ENCODE results near the gene RTN4R. TPM values are rescaled to one million over a fixed set of nuclear protein-coding genes. Genes with fewer than 3 reads are reported as not detected.

Gene RTN4R
- total RNA-seq, 1 experiment from 2014 or later: 11.1 TPM

GRCh38 chr22:20247010-20247505 is 21.1 kb downstream of the RTN4R start:
- Histone ChIP-seq H3K27me3 (replicated peaks; ENCODE audit: control insufficient read depth, insufficient read depth, low read length) (no peaks in the 10 kb centered on the region), H3K36me3 (ENCODE audit: control insufficient read depth, insufficient read depth, low read length) (no peaks in the 10 kb centered on the region), H3K4me1 (0 out of 2 replicates have a peak, but pooled peaks cover 4% of the 10 kb centered on the region), H3K9me3 (no peaks in the 10 kb centered on the region), H3K4me3 (ENCODE audit: low read depth, low read length) (no peak overlapping the region)
- intact Hi-C loops (cut with micrococcal nuclease; ENCODE audit: unreplicated experiment): no loop called here
- CTCF ChIA-PET: interaction anchor here (0.9 to 2.0 kb wide), 2 partner anchors 8 to 90 kb away, joined by 3 to 6 read pairs; no protein-coding TSS in a partner anchor
- no peaks in the 10 kb centered on the region for H3K27me3 Mint-ChIP-seq (ENCODE audit: insufficient read depth, unreplicated experiment)
- BruUV-seq (replicated peaks): no TSS peak
- TF ChIP-seq, protein P1, sequence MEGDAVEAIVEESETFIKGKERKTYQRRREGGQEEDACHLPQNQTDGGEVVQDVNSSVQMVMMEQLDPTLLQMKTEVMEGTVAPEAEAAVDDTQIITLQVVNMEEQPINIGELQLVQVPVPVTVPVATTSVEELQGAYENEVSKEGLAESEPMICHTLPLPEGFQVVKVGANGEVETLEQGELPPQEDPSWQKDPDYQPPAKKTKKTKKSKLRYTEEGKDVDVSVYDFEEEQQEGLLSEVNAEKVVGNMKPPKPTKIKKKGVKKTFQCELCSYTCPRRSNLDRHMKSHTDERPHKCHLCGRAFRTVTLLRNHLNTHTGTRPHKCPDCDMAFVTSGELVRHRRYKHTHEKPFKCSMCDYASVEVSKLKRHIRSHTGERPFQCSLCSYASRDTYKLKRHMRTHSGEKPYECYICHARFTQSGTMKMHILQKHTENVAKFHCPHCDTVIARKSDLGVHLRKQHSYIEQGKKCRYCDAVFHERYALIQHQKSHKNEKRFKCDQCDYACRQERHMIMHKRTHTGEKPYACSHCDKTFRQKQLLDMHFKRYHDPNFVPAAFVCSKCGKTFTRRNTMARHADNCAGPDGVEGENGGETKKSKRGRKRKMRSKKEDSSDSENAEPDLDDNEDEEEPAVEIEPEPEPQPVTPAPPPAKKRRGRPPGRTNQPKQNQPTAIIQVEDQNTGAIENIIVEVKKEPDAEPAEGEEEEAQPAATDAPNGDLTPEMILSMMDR (IDR thresholded peaks at IDR 0.05; ENCODE audit: insufficient read depth in 1 of 2, low read depth in 1 of 2, low read length in 1 of 2, severe bottlenecking in 1 of 2, unreplicated experiment in 1 of 2): no peak
- no peak overlapping the region for H3K4me3 Mint-ChIP-seq (ENCODE audit: unreplicated experiment)
- DNase-seq: no peak
- H3K27ac Mint-ChIP-seq (ENCODE audit: unreplicated experiment): no peak overlapping the region
- POLR2A ChIA-PET: no interaction called here
- H3K9me3 Mint-ChIP-seq (ENCODE audit: unreplicated experiment): no peaks in the 10 kb centered on the region
- no peaks in the 10 kb centered on the region for H3K4me1 Mint-ChIP-seq (ENCODE audit: low read depth, unreplicated experiment)
- no peaks in the 10 kb centered on the region for H3K36me3 Mint-ChIP-seq (ENCODE audit: insufficient read depth, unreplicated experiment)

- Histone ChIP-seq H3K4me1 (0 out of 2 replicates have a peak, but pooled peaks cover 4% of the 10 kb centered on the region), H3K9me3 (no peaks in the 10 kb centered on the region), H3K36me3 (ENCODE audit: control insufficient read depth, insufficient read depth, low read length) (no peaks in the 10 kb centered on the region), H3K27me3 (replicated peaks; ENCODE audit: control insufficient read depth, insufficient read depth, low read length) (no peaks in the 10 kb centered on the region), H3K4me3 (ENCODE audit: low read depth, low read length) (no peak overlapping the region)
- Mint-ChIP-seq H3K4me3 (ENCODE audit: unreplicated experiment) (no peak overlapping the region), H3K4me1 (ENCODE audit: low read depth, unreplicated experiment) (no peaks in the 10 kb centered on the region), H3K27me3 (ENCODE audit: insufficient read depth, unreplicated experiment) (no peaks in the 10 kb centered on the region), H3K27ac (ENCODE audit: unreplicated experiment) (no peak overlapping the region), H3K36me3 (ENCODE audit: insufficient read depth, unreplicated experiment) (no peaks in the 10 kb centered on the region), H3K9me3 (ENCODE audit: unreplicated experiment) (no peaks in the 10 kb centered on the region)
- BruUV-seq (replicated peaks): no TSS peak
- POLR2A ChIA-PET: no interaction called here
- CTCF ChIA-PET: interaction anchor here (0.9 to 2.0 kb wide), 3 partner anchors 8 to 89 kb away, joined by 3 to 6 read pairs (median 4); no protein-coding TSS in a partner anchor
- TF ChIP-seq, protein P1 (IDR thresholded peaks at IDR 0.05; ENCODE audit: insufficient read depth in 1 of 2, low read depth in 1 of 2, low read length in 1 of 2, severe bottlenecking in 1 of 2, unreplicated experiment in 1 of 2): no peak
- DNase-seq: no peak
- intact Hi-C loops (cut with micrococcal nuclease; ENCODE audit: unreplicated experiment): no loop called here
These were observed 21.6 kb downstream of the RTN4R start for GRCh38 chr22:20246368-20247009.

DNA sequence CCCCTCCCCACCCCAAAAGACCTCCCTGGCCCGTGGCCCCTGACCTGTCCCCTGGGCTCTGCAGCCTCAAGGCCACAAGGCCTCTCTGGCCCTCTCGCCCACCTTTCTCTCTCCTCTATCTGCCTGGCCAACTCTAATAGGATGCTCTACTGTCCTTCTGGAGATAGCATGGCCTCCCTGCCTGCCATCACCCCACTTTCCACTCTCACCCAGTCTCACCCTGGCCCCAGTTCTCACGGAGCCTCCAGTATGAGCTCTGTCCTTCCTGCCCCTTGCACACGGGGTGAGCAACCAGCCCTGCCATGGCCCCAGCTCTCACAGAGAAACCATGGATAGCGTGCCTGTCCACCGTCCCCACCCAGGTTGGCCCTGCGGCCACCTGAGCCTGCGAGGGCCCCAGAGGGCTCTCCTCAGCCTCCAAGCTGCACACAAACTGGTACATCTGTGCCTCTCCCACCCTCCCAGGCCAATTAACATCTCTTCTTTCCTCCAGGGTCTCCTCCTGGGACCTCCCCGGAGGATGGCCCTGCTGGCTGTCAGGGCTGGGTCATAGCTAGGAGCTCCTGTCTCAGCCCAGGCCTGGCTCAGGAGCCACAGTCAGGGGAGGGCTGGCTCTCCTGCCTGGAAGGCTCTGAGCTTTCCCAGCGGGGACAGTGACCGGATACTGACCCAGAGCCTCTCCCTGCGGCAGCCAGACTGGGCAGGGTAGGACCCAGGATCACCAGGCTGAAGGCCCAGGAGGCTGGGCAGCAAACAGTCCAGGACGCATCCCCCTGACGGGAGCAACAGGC is 22.3 kb downstream of the RTN4R start:
- CTCF ChIA-PET: interaction anchor here (0.5 to 0.9 kb wide), 2 partner anchors 57 to 88 kb away, joined by 4 read pairs; no protein-coding TSS in a partner anchor
- TF ChIP-seq, protein P1 (IDR thresholded peaks at IDR 0.05; ENCODE audit: insufficient read depth in 1 of 2, low read depth in 1 of 2, low read length in 1 of 2, severe bottlenecking in 1 of 2, unreplicated experiment in 1 of 2): no peak
- intact Hi-C loops (cut with micrococcal nuclease; ENCODE audit: unreplicated experiment): no loop called here
- no peaks in the 10 kb centered on the region for H3K36me3 Mint-ChIP-seq (ENCODE audit: insufficient read depth, unreplicated experiment)
- Histone ChIP-seq H3K4me1 (0 out of 2 replicates have a peak, but pooled peaks cover 4% of the 10 kb centered on the region), H3K36me3 (ENCODE audit: control insufficient read depth, insufficient read depth, low read length) (no peaks in the 10 kb centered on the region), H3K9me3 (no peaks in the 10 kb centered on the region), H3K27me3 (replicated peaks; ENCODE audit: control insufficient read depth, insufficient read depth, low read length) (no peaks in the 10 kb centered on the region), H3K4me3 (ENCODE audit: low read depth, low read length) (no peak overlapping the region)
- POLR2A ChIA-PET: no interaction called here
- H3K4me3 Mint-ChIP-seq (ENCODE audit: unreplicated experiment): no peak overlapping the region
- no peaks in the 10 kb centered on the region for H3K4me1 Mint-ChIP-seq (ENCODE audit: low read depth, unreplicated experiment)
- H3K27me3 Mint-ChIP-seq (ENCODE audit: insufficient read depth, unreplicated experiment): no peaks in the 10 kb centered on the region
- DNase-seq: no peak
- no peak overlapping the region for H3K27ac Mint-ChIP-seq (ENCODE audit: unreplicated experiment)
- H3K9me3 Mint-ChIP-seq (ENCODE audit: unreplicated experiment): no peaks in the 10 kb centered on the region
- BruUV-seq (replicated peaks): no TSS peak

Measured in Caco-2 (cell line).